RPMI8226 (cell line): ENCODE measurements around the gene CNN2.

Experiments
- DNase-seq: peaks from one replicate; pipeline ENCODE4 v3.0.0-alpha.2; 2015

The CNN2 gene

GRCh38 chr19:1032264-1032867 is 6.0 kb downstream of the CNN2 start:
- no peak for DNase-seq

DNA sequence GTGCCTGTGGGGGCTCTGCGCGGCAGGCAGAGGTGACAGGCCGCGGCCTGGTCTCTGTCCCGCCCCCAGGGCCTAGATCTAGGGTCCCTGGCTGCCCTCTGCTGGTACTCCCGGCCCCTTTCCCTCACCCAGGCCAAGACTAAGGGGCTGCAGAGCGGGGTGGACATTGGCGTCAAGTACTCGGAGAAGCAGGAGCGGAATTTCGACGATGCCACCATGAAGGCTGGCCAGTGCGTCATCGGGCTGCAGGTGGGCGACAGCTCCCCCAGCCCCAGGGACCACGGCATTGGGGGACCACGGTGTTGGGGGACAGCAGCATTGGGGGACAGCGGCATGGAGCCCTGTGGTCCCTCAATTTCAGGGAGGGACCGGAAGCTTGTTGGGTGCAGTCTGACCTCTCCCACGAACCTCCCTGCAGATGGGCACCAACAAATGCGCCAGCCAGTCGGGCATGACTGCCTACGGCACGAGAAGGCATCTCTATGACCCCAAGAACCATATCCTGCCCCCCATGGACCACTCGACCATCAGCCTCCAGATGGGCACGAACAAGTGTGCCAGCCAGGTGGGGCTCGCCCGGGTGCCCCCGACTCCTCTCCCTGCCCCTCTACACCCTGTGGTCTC is 9.7 kb downstream of the CNN2 start:
- no peak for DNase-seq

- peak; percentile 24 for DNase-seq
Measured at GRCh38 chr19:1037621-1038064, 11.2 kb downstream of the CNN2 start.

- DNase-seq: peak; percentile 30
Measured at GRCh38 chr19:1038978-1039645, 12.7 kb downstream of the CNN2 start.

GRCh38 chr19:1039646-1040475 is 13.5 kb downstream of the CNN2 start, which contains the start of gene ABCA7:
Gene ABCA7 (plus strand): TSS chr19:1040107. CDS start chr19:1041362, 1,255 bp downstream.
- peak; percentile 99 for DNase-seq

DNA sequence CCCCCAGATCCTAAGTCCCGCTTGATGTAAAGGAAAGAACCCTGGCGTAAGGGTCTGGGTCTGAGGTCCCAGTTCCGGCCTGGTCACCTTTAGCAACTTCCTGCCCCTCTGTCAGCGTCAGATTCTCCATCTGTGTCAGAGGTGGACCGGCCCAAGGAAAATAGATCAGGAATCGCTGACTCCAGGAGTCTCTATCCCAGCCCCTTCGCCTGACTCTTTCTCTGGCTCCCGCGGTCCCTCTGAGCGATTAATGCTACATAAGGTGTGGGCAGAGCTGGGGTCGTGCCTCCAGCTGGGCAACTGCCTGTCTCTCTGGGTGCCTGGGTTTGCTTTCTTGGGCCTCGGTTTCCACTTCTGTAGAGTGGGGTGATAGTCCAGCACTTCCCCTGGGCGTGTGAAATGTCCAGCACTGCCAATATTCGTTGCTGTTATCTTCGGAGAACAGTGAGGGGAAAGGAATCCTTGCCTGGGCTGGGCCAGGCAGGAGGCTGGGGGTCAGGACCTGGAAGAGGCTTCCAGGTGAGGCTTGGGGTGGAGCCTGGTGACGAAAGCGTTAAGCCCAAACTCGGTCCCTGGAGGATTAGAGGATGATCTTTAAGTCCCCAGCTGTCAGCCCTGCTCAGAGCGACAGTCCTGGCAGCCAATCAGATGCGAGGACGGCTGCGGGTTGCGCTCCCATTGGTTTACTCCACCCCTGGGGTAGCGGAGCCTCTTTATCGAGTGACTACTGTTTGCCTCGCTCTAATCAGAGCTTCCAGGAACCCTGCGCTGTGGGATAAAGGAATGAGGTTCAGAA is 14.3 kb downstream of the CNN2 start:
- DNase-seq: peak; percentile 94

DNA sequence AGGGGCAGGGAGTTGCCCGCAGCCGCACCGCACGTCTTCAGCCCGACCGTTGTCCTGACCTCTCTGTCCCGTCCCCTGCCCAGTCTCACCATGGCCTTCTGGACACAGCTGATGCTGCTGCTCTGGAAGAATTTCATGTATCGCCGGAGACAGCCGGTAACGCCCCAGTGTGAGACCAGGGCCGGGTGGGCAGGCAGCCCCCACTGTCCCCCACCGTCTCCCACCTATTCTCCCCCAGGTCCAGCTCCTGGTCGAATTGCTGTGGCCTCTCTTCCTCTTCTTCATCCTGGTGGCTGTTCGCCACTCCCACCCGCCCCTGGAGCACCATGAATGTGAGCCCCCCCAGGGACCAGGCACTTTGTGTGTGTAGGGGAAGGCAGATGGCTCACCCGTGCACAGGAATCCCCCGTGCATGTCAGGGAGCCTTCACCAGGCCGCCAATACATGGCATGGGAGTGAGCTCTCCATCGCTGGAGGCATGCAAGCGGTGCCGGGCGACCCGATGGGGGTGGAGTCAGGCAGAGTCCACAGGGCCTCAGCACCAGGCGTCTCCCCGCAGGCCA is 14.9 kb downstream of the CNN2 start:
- no peak for DNase-seq

- DNase-seq: no peak
Measured at GRCh38 chr19:1041835-1042685, 15.7 kb downstream of the CNN2 start.

- DNase-seq: no peak
Measured at GRCh38 chr19:1042689-1043511, 16.5 kb downstream of the CNN2 start.

- DNase-seq: peak; percentile 41
Measured at GRCh38 chr19:1045247-1045603, 18.8 kb downstream of the CNN2 start.

DNA sequence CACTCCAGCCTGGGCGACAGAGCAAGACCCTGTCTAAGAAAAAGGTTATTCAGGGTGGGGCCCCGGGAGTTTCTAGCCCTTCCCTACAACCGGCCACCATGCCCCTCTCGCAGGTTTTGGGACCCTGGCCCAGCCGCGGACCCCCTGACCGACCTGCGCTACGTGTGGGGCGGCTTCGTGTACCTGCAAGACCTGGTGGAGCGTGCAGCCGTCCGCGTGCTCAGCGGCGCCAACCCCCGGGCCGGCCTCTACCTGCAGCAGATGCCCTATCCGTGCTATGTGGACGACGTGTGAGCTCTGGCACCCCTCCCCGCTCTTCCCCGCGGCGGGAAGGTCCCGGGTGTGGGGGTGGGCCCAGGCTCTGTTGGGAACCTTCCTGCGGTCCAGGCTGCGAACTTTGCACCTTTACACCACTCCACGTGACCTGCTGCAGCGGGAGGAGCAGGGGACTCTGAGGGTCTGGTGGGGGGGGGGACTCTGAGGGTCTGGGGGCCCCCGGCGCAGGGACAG is 19.8 kb downstream of the CNN2 start:
- DNase-seq: no peak

- no peak for DNase-seq
Measured at GRCh38 chr19:1046836-1047695, 20.7 kb downstream of the CNN2 start.

- no peak for DNase-seq
Measured at GRCh38 chr19:1047696-1048147, 21.3 kb downstream of the CNN2 start.

GRCh38 chr19:1049106-1049505 is 22.7 kb downstream of the CNN2 start:
- DNase-seq: no peak

- DNase-seq: no peak
Measured at GRCh38 chr19:1049800-1050199, 23.4 kb downstream of the CNN2 start.

- DNase-seq: no peak
Measured at GRCh38 chr19:1050989-1051788, 24.8 kb downstream of the CNN2 start.

GRCh38 chr19:1051791-1052190 is 25.4 kb downstream of the CNN2 start:
- DNase-seq: no peak

GRCh38 chr19:1052349-1052975 is 26.1 kb downstream of the CNN2 start:
- no peak for DNase-seq
